SU-DHL-6 (cell line): ENCODE measurements around the gene CHD6.

ENCODE experiments used
- EZH2phosphoT487 ChIP-seq: fragments of 200-600 bp; sonication (generic), shearing (Covaris generic); conservative IDR thresholded peaks from 2 replicates; pipeline ENCODE4 v1.6.1; 2018; ENCODE audit warnings: mild to moderate bottlenecking, antibody characterized with exemption, low read length, moderate library complexity, mixed read lengths
- TF ChIP-seq, protein P1 (sequence below): fragments of 200-600 bp; sonication (generic); IDR thresholded peaks from one replicate; pipeline ENCODE4 v1.5.1; 2017; ENCODE audit warnings: antibody characterized with exemption, mild to moderate bottlenecking, low read length, moderate library complexity; ENCODE audit not compliant: insufficient read depth, poor library complexity, severe bottlenecking

DNA sequence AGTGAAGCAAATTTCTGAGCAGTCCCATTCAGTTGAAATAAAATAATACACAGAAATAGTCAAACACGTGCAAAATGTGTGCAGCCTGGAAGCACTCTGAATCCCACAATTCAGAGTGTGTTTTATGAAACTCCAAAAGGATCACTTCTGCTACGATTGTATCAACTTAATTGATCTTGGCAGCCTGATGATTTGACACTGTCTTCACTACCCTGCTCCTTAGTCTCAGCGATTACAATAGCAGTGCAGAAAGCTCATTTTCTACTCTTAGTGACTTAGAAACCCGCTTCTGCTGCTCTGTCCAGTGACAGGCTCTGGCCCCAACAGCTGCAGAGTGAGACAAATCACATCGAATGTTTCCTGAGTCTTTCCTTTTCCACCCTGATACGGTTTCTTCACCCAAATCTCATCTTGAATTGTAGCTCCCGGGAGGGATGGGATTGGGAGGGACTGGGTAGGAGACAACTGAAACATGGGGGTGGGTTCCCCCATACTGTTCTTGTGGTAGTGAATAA lies 235.3 kb downstream of the CHD6 start:
- TF ChIP-seq, protein P1, sequence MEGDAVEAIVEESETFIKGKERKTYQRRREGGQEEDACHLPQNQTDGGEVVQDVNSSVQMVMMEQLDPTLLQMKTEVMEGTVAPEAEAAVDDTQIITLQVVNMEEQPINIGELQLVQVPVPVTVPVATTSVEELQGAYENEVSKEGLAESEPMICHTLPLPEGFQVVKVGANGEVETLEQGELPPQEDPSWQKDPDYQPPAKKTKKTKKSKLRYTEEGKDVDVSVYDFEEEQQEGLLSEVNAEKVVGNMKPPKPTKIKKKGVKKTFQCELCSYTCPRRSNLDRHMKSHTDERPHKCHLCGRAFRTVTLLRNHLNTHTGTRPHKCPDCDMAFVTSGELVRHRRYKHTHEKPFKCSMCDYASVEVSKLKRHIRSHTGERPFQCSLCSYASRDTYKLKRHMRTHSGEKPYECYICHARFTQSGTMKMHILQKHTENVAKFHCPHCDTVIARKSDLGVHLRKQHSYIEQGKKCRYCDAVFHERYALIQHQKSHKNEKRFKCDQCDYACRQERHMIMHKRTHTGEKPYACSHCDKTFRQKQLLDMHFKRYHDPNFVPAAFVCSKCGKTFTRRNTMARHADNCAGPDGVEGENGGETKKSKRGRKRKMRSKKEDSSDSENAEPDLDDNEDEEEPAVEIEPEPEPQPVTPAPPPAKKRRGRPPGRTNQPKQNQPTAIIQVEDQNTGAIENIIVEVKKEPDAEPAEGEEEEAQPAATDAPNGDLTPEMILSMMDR, result no peak
- no peak for TF ChIP-seq EZH2phosphoT487
